Measurements from ENCODE around the gene FKBP2. TPM values are rescaled to one million over a fixed set of nuclear protein-coding genes. Genes with fewer than 3 reads are reported as not detected.

FKBP2 gene
- total RNA-seq, 5 donors from 2014 or later (not counting 1 experiment from before 2014, with no cell fraction given) = 17.9 to 53.0 (median 42.9) TPM

DNA sequence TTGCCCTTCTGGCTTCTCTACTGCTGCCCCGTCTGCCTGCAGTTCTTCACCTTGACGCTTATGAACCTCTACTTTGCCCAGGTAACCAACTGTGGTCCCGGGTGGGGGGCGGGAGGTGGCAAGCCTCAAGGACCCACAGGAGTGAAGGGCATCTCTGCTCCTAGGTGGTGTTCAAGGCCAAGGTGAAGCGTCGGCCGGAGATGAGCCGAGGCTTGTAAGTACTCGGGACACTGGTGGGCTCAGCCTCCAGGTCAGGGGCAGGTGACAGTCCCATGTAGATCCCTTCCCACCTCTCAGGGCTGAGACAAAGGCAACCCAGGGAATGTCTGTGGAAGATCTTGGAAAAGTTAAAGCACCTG is 45.9 kb downstream of the FKBP2 start:
- Mint-ChIP-seq H3K4me3 (peak overlapping the region; percentile 67 to 84 (median 74)), H3K9me3 (no peaks in the 10 kb centered on the region), H3K27ac (peak overlapping the region; percentile 70 to 84), H3K36me3 (no peaks in the 10 kb centered on the region), H3K4me1 (peaks cover 25 to 28% (median 26%) of the 10 kb centered on the region in 3 donors), H3K27me3 (peaks cover 5 to 7% of the 10 kb centered on the region in 2 donors)
- ChIA-PET POLR2A (interaction anchor here in 1 of 2 donors (0.6 kb wide), 1 partner anchor 639 kb away, joined by 5 read pairs; no protein-coding TSS in a partner anchor), CTCF (interaction anchor here in 1 of 2 donors (3.0 kb wide), 1 partner anchor 14 kb away, joined by 13 read pairs; the partner anchor contains the start of gene CATSPERZ)
- Histone ChIP-seq H3K9me3 (no peaks in the 10 kb centered on the region), H3K27ac (ENCODE audit: low read length) (no peak overlapping the region), H3K4me1 (ENCODE audit: control insufficient read depth in 1 of 2, extremely low read depth in 1 of 2, insufficient read depth in 2 of 2, low read length in 2 of 2) (peaks cover 4 to 42% of the 10 kb centered on the region in 2 experiments), H3K4me3 (ENCODE audit: control insufficient read depth in 1 of 2, extremely low read depth in 1 of 2, low read length in 1 of 2) (no peak overlapping the region), H3K36me3 (ENCODE audit: control insufficient read depth in 2 of 2, extremely low read depth in 1 of 2, insufficient read depth in 1 of 2, low read length in 1 of 2) (peaks cover 0 to 7% of the 10 kb centered on the region in 2 donors), H3K27me3 (replicated peaks in 1 of 2; ENCODE audit: control insufficient read depth in 2 of 2, extremely low read depth in 1 of 2, insufficient read depth in 2 of 2, low read length in 1 of 2) (peaks cover 4 to 21% of the 10 kb centered on the region in 2 experiments)
- DNase-seq (no peak), ATAC-seq (replicated peaks in 1 of 4) (no peak)
- 95% methylated on average over 6 of the region's 9 CpGs for WGBS (ENCODE audit: insufficient coverage)

DNA sequence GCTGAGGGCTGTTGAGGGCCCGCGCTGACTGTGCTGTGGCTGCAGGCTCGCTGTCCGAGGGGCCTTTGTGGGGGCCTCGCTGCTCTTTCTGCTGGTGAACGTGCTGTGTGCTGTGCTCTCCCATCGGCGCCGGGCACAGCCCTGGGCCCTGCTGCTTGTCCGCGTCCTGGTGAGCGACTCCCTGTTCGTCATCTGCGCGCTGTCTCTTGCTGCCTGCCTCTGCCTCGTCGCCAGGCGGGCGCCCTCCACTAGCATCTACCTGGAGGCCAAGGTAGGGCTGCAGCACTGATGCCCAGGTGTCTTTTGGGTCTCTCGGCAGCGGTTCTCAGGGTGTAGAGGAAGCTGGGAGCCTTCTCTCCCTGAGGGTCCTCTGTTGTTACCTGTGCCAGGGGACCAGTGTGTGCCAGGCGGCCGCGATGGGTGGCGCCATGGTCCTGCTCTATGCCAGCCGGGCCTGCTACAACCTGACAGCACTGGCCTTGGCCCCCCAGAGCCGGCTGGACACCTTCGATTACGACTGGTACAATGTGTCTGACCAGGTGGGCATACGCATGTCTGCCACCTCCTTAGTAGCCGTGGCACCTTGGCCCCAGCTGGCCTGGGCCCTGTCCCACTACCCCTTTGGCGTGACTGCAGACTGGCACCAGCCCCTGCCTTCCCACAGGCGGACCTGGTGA is 46.9 kb downstream of the FKBP2 start:
- Mint-ChIP-seq H3K9me3 (no peaks in the 10 kb centered on the region), H3K4me1 (peaks cover 23 to 29% (median 24%) of the 10 kb centered on the region in 3 donors), H3K27me3 (peaks cover 5 to 11% of the 10 kb centered on the region in 2 donors), H3K27ac (no peak overlapping the region), H3K4me3 (no peak overlapping the region), H3K36me3 (no peaks in the 10 kb centered on the region)
- ATAC-seq (replicated peaks in 1 of 4) = no peak
- H3K4me1 ChIP-seq (ENCODE audit: control insufficient read depth in 1 of 2, extremely low read depth in 1 of 2, insufficient read depth in 2 of 2, low read length in 2 of 2) = peaks cover 7 to 47% of the 10 kb centered on the region in 2 experiments
- POLR2A ChIA-PET = no interaction called here
- 95% methylated on average over 32 of the region's 33 CpGs for WGBS (ENCODE audit: insufficient coverage)
- peaks cover 0 to 2% of the 10 kb centered on the region in 2 donors for H3K36me3 ChIP-seq (ENCODE audit: control insufficient read depth in 2 of 2, extremely low read depth in 1 of 2, insufficient read depth in 1 of 2, low read length in 1 of 2)
- CTCF ChIA-PET = no interaction called here
- no peak for DNase-seq
- no peak overlapping the region for H3K27ac ChIP-seq (ENCODE audit: low read length)
- peaks cover 4 to 28% of the 10 kb centered on the region in 2 experiments for H3K27me3 ChIP-seq (replicated peaks in 1 of 2; ENCODE audit: control insufficient read depth in 2 of 2, extremely low read depth in 1 of 2, insufficient read depth in 2 of 2, low read length in 1 of 2)
- no peaks in the 10 kb centered on the region for H3K9me3 ChIP-seq
- no peak overlapping the region for H3K4me3 ChIP-seq (ENCODE audit: control insufficient read depth in 1 of 2, extremely low read depth in 1 of 2, low read length in 1 of 2)

DNA sequence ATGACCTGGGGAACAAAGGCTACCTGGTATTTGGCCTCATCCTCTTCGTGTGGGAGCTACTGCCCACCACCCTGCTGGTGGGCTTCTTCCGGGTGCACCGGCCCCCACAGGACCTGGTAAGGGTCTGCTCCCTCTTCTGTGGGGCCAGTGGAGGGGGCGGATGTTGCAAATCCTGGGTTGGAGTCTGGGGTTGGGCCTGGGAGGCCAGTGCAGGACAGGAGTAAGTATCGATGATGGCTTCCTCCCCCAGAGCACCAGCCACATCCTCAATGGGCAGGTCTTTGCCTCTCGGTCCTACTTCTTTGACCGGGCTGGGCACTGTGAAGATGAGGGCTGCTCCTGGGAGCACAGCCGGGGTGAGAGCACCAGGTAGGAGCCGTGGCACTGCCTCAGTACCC is 47.5 kb downstream of the FKBP2 start:
- H3K4me3 Mint-ChIP-seq = no peak overlapping the region

DNA sequence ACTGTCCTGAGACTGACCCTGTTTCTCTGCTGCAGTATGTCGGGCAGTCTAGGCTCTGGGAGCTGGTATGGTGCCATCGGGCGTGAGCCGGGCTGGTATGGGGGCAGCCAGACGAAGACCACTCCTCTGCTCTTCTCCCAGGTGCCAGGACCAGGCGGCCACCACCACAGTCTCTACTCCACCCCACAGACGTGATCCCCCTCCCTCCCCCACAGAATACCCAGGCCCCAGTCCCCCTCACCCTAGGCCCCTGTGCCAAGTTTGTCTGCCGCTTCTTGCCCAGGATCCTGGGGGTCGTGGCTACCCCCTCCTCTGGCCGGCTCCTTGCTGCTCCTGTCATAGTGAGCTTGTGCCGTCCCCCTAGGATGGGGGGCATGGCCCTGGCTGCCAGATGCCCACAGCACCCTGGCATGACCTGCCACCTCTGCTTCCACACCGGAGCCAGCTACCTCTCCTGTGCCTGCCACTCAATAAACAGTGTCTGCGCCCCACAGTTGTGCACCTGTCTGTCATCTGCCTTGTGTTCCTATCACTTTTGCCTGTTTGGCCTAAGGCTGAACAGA is 48.2 kb downstream of the FKBP2 start:
- DNase-seq = no peak
- H3K4me3 ChIP-seq (ENCODE audit: control insufficient read depth in 1 of 2, extremely low read depth in 1 of 2, low read length in 1 of 2) = no peak overlapping the region
- peaks cover 4 to 34% of the 10 kb centered on the region in 2 experiments for H3K4me1 ChIP-seq (ENCODE audit: control insufficient read depth in 1 of 2, extremely low read depth in 1 of 2, insufficient read depth in 2 of 2, low read length in 2 of 2)
- H3K36me3 ChIP-seq (ENCODE audit: control insufficient read depth in 2 of 2, extremely low read depth in 1 of 2, insufficient read depth in 1 of 2, low read length in 1 of 2) = no peaks in the 10 kb centered on the region
- H3K27ac ChIP-seq (ENCODE audit: low read length) = no peak overlapping the region
- no peak overlapping the region for H3K4me3 Mint-ChIP-seq
- 92% methylated on average over 9 of the region's 13 CpGs for WGBS (ENCODE audit: insufficient coverage)
- ChIA-PET POLR2A (no interaction called here), CTCF (no interaction called here)
- no peaks in the 10 kb centered on the region for H3K36me3 Mint-ChIP-seq
- H3K4me1 Mint-ChIP-seq = peaks cover 13 to 22% (median 14%) of the 10 kb centered on the region in 3 donors
- no peaks in the 10 kb centered on the region for H3K9me3 ChIP-seq
- H3K27me3 Mint-ChIP-seq = peaks cover 18 to 24% of the 10 kb centered on the region in 2 donors
- ATAC-seq (replicated peaks in 1 of 4) = no peak
- peaks cover 4 to 41% of the 10 kb centered on the region in 2 experiments for H3K27me3 ChIP-seq (replicated peaks in 1 of 2; ENCODE audit: control insufficient read depth in 2 of 2, extremely low read depth in 1 of 2, insufficient read depth in 2 of 2, low read length in 1 of 2)
- H3K27ac Mint-ChIP-seq = no peak overlapping the region
- no peaks in the 10 kb centered on the region for H3K9me3 Mint-ChIP-seq

More for the DNA sequence above, 47.5 kb downstream of the FKBP2 start:
- H3K4me3 ChIP-seq (ENCODE audit: control insufficient read depth in 1 of 2, extremely low read depth in 1 of 2, low read length in 1 of 2) = no peak overlapping the region
- POLR2A ChIA-PET = no interaction called here
- peaks cover 4 to 34% of the 10 kb centered on the region in 2 experiments for H3K27me3 ChIP-seq (replicated peaks in 1 of 2; ENCODE audit: control insufficient read depth in 2 of 2, extremely low read depth in 1 of 2, insufficient read depth in 2 of 2, low read length in 1 of 2)
- H3K9me3 Mint-ChIP-seq = no peaks in the 10 kb centered on the region
- no peak overlapping the region for H3K27ac Mint-ChIP-seq
- CTCF ChIA-PET = no interaction called here
- peaks cover 10 to 16% of the 10 kb centered on the region in 2 donors for H3K27me3 Mint-ChIP-seq
- H3K36me3 Mint-ChIP-seq = no peaks in the 10 kb centered on the region
- peaks cover 7 to 41% of the 10 kb centered on the region in 2 experiments for H3K4me1 ChIP-seq (ENCODE audit: control insufficient read depth in 1 of 2, extremely low read depth in 1 of 2, insufficient read depth in 2 of 2, low read length in 2 of 2)
- WGBS (ENCODE audit: insufficient coverage) = 87% methylated on average over 5 of the region's 9 CpGs
- no peak overlapping the region for H3K27ac ChIP-seq (ENCODE audit: low read length)
- ATAC-seq (replicated peaks in 1 of 4) = no peak
- no peaks in the 10 kb centered on the region for H3K36me3 ChIP-seq (ENCODE audit: control insufficient read depth in 2 of 2, extremely low read depth in 1 of 2, insufficient read depth in 1 of 2, low read length in 1 of 2)
- DNase-seq = no peak
- H3K4me1 Mint-ChIP-seq = peaks cover 19 to 27% (median 19%) of the 10 kb centered on the region in 3 donors
- H3K9me3 ChIP-seq = no peaks in the 10 kb centered on the region

DNA sequence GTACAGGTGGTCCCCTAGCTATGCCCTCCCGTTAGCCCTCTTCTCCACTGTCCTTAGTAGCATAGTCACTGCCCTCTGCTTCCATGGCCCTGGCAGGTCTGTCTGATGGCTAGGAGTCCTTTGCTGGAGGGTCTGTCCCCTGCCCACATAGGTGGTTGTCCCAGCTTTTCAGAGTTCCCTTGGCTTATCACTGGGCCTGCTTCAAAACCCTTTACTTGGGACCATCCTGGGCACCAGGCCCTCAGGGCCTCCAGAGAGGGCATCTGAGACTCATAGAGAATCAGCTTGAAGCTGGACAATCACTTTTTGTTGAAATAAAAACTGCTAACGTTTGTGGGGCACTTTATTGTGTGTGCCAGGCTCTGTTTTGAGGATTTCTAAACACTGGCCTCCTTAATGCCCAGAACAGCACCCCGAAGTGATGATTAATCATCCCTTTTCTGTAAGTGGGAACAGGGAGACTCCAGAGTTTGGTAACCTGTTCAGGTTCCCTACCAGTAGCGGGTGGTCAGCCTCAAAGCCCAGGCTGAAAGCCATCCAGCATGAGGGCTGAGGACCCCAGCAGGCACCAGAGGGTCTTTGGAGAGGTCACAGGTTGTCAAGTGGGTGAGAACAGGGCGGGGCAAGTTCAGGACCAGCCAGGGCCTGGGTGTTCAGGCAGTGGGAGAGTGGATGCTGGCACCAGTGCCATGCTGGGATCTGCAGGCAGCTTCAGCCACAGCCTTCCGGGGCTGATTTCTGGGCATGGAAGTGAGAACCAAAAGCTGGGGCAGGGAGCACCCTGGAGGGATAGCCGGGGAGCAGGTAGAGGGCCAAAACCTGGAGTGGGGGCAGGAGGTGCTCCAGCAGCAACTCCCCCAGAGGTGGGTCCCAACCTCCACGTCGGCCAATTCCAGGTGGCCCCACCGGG is 49.7 kb downstream of the FKBP2 start:
- 63% methylated on average over 9 of the region's 10 CpGs for WGBS (ENCODE audit: insufficient coverage)
- Histone ChIP-seq H3K27me3 (replicated peaks in 1 of 2; ENCODE audit: control insufficient read depth in 2 of 2, extremely low read depth in 1 of 2, insufficient read depth in 2 of 2, low read length in 1 of 2) (peaks cover 5 to 56% of the 10 kb centered on the region in 2 experiments), H3K4me1 (ENCODE audit: control insufficient read depth in 1 of 2, extremely low read depth in 1 of 2, insufficient read depth in 2 of 2, low read length in 2 of 2) (peaks cover 4 to 26% of the 10 kb centered on the region in 2 experiments), H3K36me3 (ENCODE audit: control insufficient read depth in 2 of 2, extremely low read depth in 1 of 2, insufficient read depth in 1 of 2, low read length in 1 of 2) (no peaks in the 10 kb centered on the region), H3K27ac (ENCODE audit: low read length) (no peak overlapping the region), H3K9me3 (no peaks in the 10 kb centered on the region), H3K4me3 (ENCODE audit: control insufficient read depth in 1 of 2, extremely low read depth in 1 of 2, low read length in 1 of 2) (no peak overlapping the region)
- DNase-seq (no peak), ATAC-seq (replicated peaks in 1 of 4) (no peak)
- Mint-ChIP-seq H3K27ac (no peak overlapping the region), H3K4me1 (peaks cover 13 to 20% (median 14%) of the 10 kb centered on the region in 3 donors), H3K4me3 (peak overlapping the region; percentile 57 to 73 (median 72)), H3K27me3 (peaks cover 29 to 36% of the 10 kb centered on the region in 2 donors), H3K36me3 (no peaks in the 10 kb centered on the region), H3K9me3 (no peaks in the 10 kb centered on the region)
- POLR2A ChIA-PET = no interaction called here
- CTCF ChIA-PET = no interaction called here

DNA sequence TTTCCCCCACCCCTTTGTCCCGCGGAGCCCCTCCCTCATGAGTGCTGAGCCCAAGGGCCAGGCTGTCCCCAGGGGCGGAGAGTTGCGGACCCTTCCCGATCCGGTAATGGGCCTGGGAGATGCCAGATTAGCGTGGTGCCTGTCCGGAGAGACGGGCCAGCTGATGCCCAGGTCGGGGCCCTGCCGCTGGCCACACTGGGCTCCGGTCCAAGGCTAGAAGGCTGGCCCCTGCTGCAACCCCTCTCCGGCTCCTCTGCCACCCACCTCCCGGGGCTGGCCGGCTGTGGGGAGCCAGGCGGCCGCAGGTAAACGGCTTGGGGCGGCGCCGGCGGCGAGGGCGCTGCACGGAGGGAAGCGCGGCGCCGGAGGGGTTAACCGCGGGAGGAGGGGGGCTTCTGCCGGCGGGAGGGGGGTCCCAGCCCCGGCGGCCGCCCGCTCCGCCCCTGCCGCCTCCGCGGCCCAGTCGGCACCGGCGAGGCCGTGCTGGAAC is 50.4 kb downstream of the FKBP2 start, which contains the start of gene KCNK4:
TSS of gene KCNK4 (plus strand) at position 41 of the 490 bp plus-strand sequence. CDS start 1,717 bp downstream, outside the sequence.
- peak within 1 kb of the TSS in 1 of 2 donors; percentile 50 for H3K4me3 ChIP-seq (ENCODE audit: control insufficient read depth in 1 of 2, extremely low read depth in 1 of 2, low read length in 1 of 2)
- ATAC-seq (replicated peaks in 1 of 4) (peak in 1 of 4 experiments; percentile 4), DNase-seq (no peak)
- H3K4me3 Mint-ChIP-seq = peak within 1 kb of the TSS; percentile 57 to 73 (median 72)
- no peak within 1 kb of the TSS for H3K27ac Mint-ChIP-seq
- H3K27me3 ChIP-seq (replicated peaks in 1 of 2; ENCODE audit: control insufficient read depth in 2 of 2, extremely low read depth in 1 of 2, insufficient read depth in 2 of 2, low read length in 1 of 2) = peaks cover 8 to 61% of the 10 kb centered on the region in 2 experiments
- H3K9me3 Mint-ChIP-seq = no peaks in the 10 kb centered on the region
- peaks cover 36 to 43% of the 10 kb centered on the region in 2 donors for H3K27me3 Mint-ChIP-seq
- peaks cover 4 to 21% of the 10 kb centered on the region in 2 experiments for H3K4me1 ChIP-seq (ENCODE audit: control insufficient read depth in 1 of 2, extremely low read depth in 1 of 2, insufficient read depth in 2 of 2, low read length in 2 of 2)
- H3K4me1 Mint-ChIP-seq = peaks cover 11 to 18% (median 12%) of the 10 kb centered on the region in 3 donors
- 10% methylated on average over 43 of the region's 45 CpGs for WGBS (ENCODE audit: insufficient coverage)
- H3K27ac ChIP-seq (ENCODE audit: low read length) = no peak within 1 kb of the TSS
- no peaks in the 10 kb centered on the region for H3K36me3 ChIP-seq (ENCODE audit: control insufficient read depth in 2 of 2, extremely low read depth in 1 of 2, insufficient read depth in 1 of 2, low read length in 1 of 2)
- H3K9me3 ChIP-seq = no peaks in the 10 kb centered on the region
- no peaks in the 10 kb centered on the region for H3K36me3 Mint-ChIP-seq
- ChIA-PET POLR2A (no interaction called here), CTCF (no interaction called here)
